SKM-1 treated with dmso at 0.1 percent for 144 hours (cell line): ENCODE measurements around the gene ANKEF1.
A peak's percentile ranks its signal among the peaks of the same experiment; 100 is the strongest.

Source experiments
- DNase-seq: peaks from one replicate; lab custom pipeline; 2025; ENCODE audit not compliant: unreplicated experiment; lab: John Stamatoyannopoulos, UW

Gene ANKEF1

GRCh38 chr20:10034717-10035571 is at the start of gene ANKEF1:
Gene ANKEF1, plus strand, starts transcription at chr20:10034987. Its CDS starts 3,315 bp downstream, at chr20:10038302.
- DNase-seq, result peak; percentile 28

GRCh38 chr20:9985281-9985680 is 49.5 kb upstream of the ANKEF1 start:
- no peak for DNase-seq

GRCh38 chr20:9985773-9986172 is 49.0 kb upstream of the ANKEF1 start:
- no peak for DNase-seq

- DNase-seq, result peak; percentile 56
These were observed 45.6 kb upstream of the ANKEF1 start for GRCh38 chr20:9989066-9989724.

- no peak for DNase-seq
These were observed 41.6 kb upstream of the ANKEF1 start for GRCh38 chr20:9993137-9993536.

- DNase-seq, result no peak
These were observed 40.1 kb upstream of the ANKEF1 start for GRCh38 chr20:9994676-9995075.

GRCh38 chr20:9995510-9996272 is 39.1 kb upstream of the ANKEF1 start:
- DNase-seq, result no peak

GRCh38 chr20:9996944-9997343 is 37.8 kb upstream of the ANKEF1 start:
- DNase-seq, result no peak

- DNase-seq, result peak; percentile 11
These were observed 35.1 kb upstream of the ANKEF1 start for GRCh38 chr20:9999645-10000044.

GRCh38 chr20:10002866-10003265 is 31.9 kb upstream of the ANKEF1 start:
- no peak for DNase-seq

- DNase-seq, result no peak
These were observed 29.9 kb upstream of the ANKEF1 start for GRCh38 chr20:10004900-10005299.

GRCh38 chr20:10005885-10006284 is 28.9 kb upstream of the ANKEF1 start:
- no peak for DNase-seq

GRCh38 chr20:10006447-10007090 is 28.2 kb upstream of the ANKEF1 start:
- no peak for DNase-seq

- no peak for DNase-seq
These were observed 27.6 kb upstream of the ANKEF1 start for GRCh38 chr20:10007158-10007557.

- DNase-seq, result no peak
These were observed 27.0 kb upstream of the ANKEF1 start for GRCh38 chr20:10007747-10008146.

GRCh38 chr20:10012464-10012863 is 22.3 kb upstream of the ANKEF1 start:
- DNase-seq, result no peak

- no peak for DNase-seq
These were observed 20.4 kb upstream of the ANKEF1 start for GRCh38 chr20:10014431-10014830.

GRCh38 chr20:10020937-10021336 is 13.8 kb upstream of the ANKEF1 start:
- no peak for DNase-seq

- DNase-seq, result no peak
These were observed 12.2 kb upstream of the ANKEF1 start for GRCh38 chr20:10022625-10023024.

- no peak for DNase-seq
These were observed 10.9 kb upstream of the ANKEF1 start for GRCh38 chr20:10023911-10024310.
